ENCODE results near the gene PNPLA3. TPM values are rescaled to one million over a fixed set of nuclear protein-coding genes. Genes with fewer than 3 reads are reported as not detected.

The PNPLA3 gene, protein sequence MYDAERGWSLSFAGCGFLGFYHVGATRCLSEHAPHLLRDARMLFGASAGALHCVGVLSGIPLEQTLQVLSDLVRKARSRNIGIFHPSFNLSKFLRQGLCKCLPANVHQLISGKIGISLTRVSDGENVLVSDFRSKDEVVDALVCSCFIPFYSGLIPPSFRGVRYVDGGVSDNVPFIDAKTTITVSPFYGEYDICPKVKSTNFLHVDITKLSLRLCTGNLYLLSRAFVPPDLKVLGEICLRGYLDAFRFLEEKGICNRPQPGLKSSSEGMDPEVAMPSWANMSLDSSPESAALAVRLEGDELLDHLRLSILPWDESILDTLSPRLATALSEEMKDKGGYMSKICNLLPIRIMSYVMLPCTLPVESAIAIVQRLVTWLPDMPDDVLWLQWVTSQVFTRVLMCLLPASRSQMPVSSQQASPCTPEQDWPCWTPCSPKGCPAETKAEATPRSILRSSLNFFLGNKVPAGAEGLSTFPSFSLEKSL
- not detected for polyA plus RNA-seq (2012; ENCODE audit: missing spikeins)

- peak; percentile 74 for DNase-seq (ENCODE audit: insufficient read length)
- FAIRE-seq, result no peak
- TF ChIP-seq POLR2AphosphoS5 (IDR thresholded peaks at IDR 0.05; ENCODE audit: low read depth, low read length) (no peak), POLR2A (IDR thresholded peaks at IDR 0.05; ENCODE audit: low read depth, low read length) (no peak), TAF1 (IDR thresholded peaks at IDR 0.05; ENCODE audit: borderline replicate concordance, low read depth, low read length) (no peak)
These were observed at the start of gene PNPLA3 for GRCh38 chr22:43923631-43924464. Gene PNPLA3, plus strand, starts transcription at chr22:43923805. Its CDS starts 107 bp downstream, at chr22:43923912.

- TF ChIP-seq POLR2A (IDR thresholded peaks at IDR 0.05; ENCODE audit: low read depth, low read length) (no peak), POLR2AphosphoS5 (IDR thresholded peaks at IDR 0.05; ENCODE audit: low read depth, low read length) (no peak), TAF1 (IDR thresholded peaks at IDR 0.05; ENCODE audit: borderline replicate concordance, low read depth, low read length) (no peak)
- FAIRE-seq (no peak), DNase-seq (ENCODE audit: insufficient read length) (no peak)
These were observed 46.6 kb upstream of the PNPLA3 start for GRCh38 chr22:43876866-43877509.

GRCh38 chr22:43878079-43878795 lies 45.4 kb upstream of the PNPLA3 start:
- DNase-seq (ENCODE audit: insufficient read length) (no peak), FAIRE-seq (no peak)

DNA sequence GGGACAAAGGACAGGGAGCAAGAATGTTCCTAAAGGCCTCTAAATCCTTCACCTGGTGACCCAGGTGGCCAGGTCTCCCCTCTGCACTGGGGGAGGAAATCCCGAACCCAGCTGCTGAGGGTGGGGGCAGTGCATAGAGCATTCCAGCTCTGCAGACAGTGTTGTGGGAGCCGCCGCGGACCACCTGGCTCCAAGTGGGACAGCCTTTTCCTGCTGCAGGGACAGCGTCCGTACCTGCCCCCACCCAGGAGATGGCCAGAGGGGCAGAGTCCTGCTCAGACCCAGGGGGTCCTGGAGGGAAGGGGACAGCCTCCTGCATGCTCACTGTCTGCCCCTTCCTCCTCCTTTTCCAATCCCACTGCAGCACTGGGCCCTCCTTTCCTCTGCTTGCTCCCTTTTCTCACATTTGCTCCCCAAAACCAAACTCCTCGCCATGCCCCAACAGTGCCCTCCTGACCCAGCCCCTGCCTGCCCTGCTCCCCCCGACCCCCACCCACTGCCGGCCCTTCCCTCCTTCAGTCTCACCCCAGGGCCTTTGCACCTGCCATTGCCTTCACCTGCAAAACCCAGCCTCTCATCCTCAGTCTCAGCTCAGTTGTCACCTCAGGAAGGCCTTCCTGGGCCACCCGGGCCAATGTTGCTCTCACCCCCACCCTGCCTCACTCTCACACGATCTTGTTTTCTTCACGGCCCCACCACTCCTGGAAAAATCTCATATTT lies 44.6 kb upstream of the PNPLA3 start:
- FAIRE-seq (no peak), DNase-seq (ENCODE audit: insufficient read length) (no peak)
- no peak for TF ChIP-seq TAF1 (IDR thresholded peaks at IDR 0.05; ENCODE audit: borderline replicate concordance, low read depth, low read length)
- TF ChIP-seq POLR2AphosphoS5 (IDR thresholded peaks at IDR 0.05; ENCODE audit: low read depth, low read length), result no peak
- TF ChIP-seq POLR2A (IDR thresholded peaks at IDR 0.05; ENCODE audit: low read depth, low read length), result no peak

More at GRCh38 chr22:43878079-43878795, 45.4 kb upstream of the PNPLA3 start:
- TF ChIP-seq POLR2A (IDR thresholded peaks at IDR 0.05; ENCODE audit: low read depth, low read length), result no peak
- TF ChIP-seq TAF1 (IDR thresholded peaks at IDR 0.05; ENCODE audit: borderline replicate concordance, low read depth, low read length), result no peak
- TF ChIP-seq POLR2AphosphoS5 (IDR thresholded peaks at IDR 0.05; ENCODE audit: low read depth, low read length), result no peak

GRCh38 chr22:43879901-43880540 lies 43.6 kb upstream of the PNPLA3 start:
- FAIRE-seq (no peak), DNase-seq (ENCODE audit: insufficient read length) (no peak)
- TF ChIP-seq TAF1 (IDR thresholded peaks at IDR 0.05; ENCODE audit: borderline replicate concordance, low read depth, low read length) (no peak), POLR2AphosphoS5 (IDR thresholded peaks at IDR 0.05; ENCODE audit: low read depth, low read length) (no peak), POLR2A (IDR thresholded peaks at IDR 0.05; ENCODE audit: low read depth, low read length) (no peak)

DNA sequence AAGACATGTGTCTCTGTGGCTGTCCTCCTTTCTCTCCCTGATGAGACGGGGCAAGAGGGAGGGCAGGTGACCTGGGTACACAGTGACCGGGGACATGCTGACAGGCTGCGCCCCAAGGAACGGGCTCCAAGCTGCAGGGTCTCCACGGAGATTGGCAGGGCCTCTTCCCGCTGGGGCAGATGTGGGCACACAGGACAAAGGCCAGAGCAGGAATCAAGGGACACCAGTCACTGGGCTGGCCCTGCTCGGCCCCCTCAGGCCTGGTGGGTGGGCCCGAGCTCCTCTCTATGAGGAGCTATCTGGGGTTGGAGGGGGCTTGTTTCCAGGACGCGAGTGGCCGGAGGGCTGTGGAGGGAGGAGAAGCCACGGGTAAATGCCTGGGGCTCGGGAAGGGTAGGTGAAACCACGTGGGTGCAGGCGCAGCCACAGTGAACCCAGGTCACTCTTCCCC lies 43.0 kb upstream of the PNPLA3 start:
- TF ChIP-seq POLR2AphosphoS5 (IDR thresholded peaks at IDR 0.05; ENCODE audit: low read depth, low read length) (no peak), TAF1 (IDR thresholded peaks at IDR 0.05; ENCODE audit: borderline replicate concordance, low read depth, low read length) (no peak), POLR2A (IDR thresholded peaks at IDR 0.05; ENCODE audit: low read depth, low read length) (no peak)
- FAIRE-seq, result no peak
- no peak for DNase-seq (ENCODE audit: insufficient read length)

DNA sequence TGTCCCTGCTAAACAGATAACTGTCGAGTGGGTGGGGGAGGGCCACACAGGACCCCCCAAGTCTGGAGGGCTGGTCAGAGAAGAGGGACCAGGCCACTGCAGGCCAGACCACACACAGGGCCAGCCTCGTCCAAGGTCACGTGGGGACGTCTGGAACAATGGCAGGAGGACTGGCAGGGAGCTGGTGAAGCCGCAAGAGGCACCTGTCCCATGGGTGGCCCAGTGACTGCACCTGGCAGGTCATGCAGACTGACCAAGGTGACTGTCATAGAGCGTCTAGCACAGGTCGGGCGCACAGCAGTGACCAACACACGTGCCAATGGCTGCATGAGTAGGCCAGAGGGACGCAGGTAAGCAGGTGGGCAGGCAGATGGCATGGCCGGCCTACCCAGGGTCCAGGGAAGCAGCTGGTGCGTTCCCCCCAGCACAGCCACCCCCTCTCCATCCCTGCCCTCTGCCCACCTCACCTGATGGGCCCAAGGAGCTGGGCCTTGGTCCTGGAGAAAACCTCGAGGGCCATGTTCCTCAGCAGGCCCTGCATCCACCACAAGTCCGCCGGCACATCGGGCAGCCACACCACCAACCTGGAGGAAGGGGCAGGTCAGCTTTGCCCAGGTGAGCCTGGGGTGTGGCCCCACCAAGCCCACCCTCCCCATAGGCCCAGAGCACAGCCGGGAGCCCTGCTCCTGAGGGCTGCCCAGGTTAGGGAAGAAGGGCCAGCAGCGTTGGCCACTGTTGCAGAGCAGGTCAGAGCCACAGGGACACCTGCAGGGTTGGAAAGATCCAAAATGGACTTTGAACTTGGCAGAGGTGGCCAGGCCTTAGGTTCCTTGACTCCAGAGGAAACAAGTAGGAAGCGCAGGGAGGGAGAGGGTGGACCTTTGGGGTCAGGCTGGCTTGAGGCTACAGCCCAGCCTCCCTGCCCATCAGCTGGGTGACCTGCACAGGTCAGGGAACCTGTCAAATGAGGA lies 42.2 kb upstream of the PNPLA3 start:
- DNase-seq (ENCODE audit: insufficient read length) (no peak), FAIRE-seq (no peak)
- no peak for TF ChIP-seq POLR2A (IDR thresholded peaks at IDR 0.05; ENCODE audit: low read depth, low read length)
- TF ChIP-seq POLR2AphosphoS5 (IDR thresholded peaks at IDR 0.05; ENCODE audit: low read depth, low read length), result no peak
- no peak for TF ChIP-seq TAF1 (IDR thresholded peaks at IDR 0.05; ENCODE audit: borderline replicate concordance, low read depth, low read length)

- FAIRE-seq, result no peak
- DNase-seq (ENCODE audit: insufficient read length), result no peak
- TF ChIP-seq TAF1 (IDR thresholded peaks at IDR 0.05; ENCODE audit: borderline replicate concordance, low read depth, low read length) (no peak), POLR2A (IDR thresholded peaks at IDR 0.05; ENCODE audit: low read depth, low read length) (no peak), POLR2AphosphoS5 (IDR thresholded peaks at IDR 0.05; ENCODE audit: low read depth, low read length) (no peak)
These were observed 41.4 kb upstream of the PNPLA3 start for GRCh38 chr22:43882122-43882767.
